ENCODE results near the gene WASF2. TPM values are rescaled to one million over a fixed set of nuclear protein-coding genes. Genes with fewer than 3 reads are reported as not detected.

Gene WASF2
- total RNA-seq, 2 experiments from 2014 or later, result 119 to 121 TPM

GRCh38 chr1:27513958-27514357 lies 24.0 kb upstream of the WASF2 start:
- ATAC-seq (ENCODE audit: poor library complexity) (no peak), DNase-seq (no peak)
- Histone ChIP-seq H3K36me3 (ENCODE audit: insufficient read depth, low read length) (no peaks in the 10 kb centered on the region), H3K9me3 (ENCODE audit: control insufficient read depth in 1 of 2, insufficient read depth in 1 of 2, low read length in 2 of 2) (no peaks in the 10 kb centered on the region), H3K4me1 (ENCODE audit: insufficient read depth, low read length) (peaks cover 8% of the 10 kb centered on the region), H3K27me3 (ENCODE audit: control insufficient read depth in 1 of 2, insufficient read depth in 2 of 2, low read length in 2 of 2) (no peaks in the 10 kb centered on the region), H3K27ac (ENCODE audit: low read depth in 1 of 2, low read length in 2 of 2) (no peak overlapping the region), H3K4me3 (ENCODE audit: low read length) (no peak overlapping the region)
- Mint-ChIP-seq H3K27me3 (no peaks in the 10 kb centered on the region), H3K9me3 (no peaks in the 10 kb centered on the region), H3K4me1 (ENCODE audit: low read depth) (peaks cover 17% of the 10 kb centered on the region), H3K27ac (no peak overlapping the region), H3K36me3 (ENCODE audit: low read depth) (no peaks in the 10 kb centered on the region), H3K4me3 (no peak overlapping the region)
- CTCF ChIA-PET, result interaction anchor here (1.4 kb wide), 1 partner anchor 42 kb away, joined by 6 read pairs; no protein-coding TSS in a partner anchor
- POLR2A ChIA-PET, result no interaction called here
- TF ChIP-seq CTCF (IDR thresholded peaks at IDR 0.05), result no peak
- intact Hi-C loops (cut with DNase I, micrococcal nuclease), result no loop called here

- TF ChIP-seq CTCF (IDR thresholded peaks at IDR 0.05), result no peak
- H3K4me3 Mint-ChIP-seq, result no peak overlapping the region
- DNase-seq, result peak in 2 of 14 experiments; percentile 21 to 27
- Histone ChIP-seq H3K27me3 (ENCODE audit: control insufficient read depth in 1 of 2, insufficient read depth in 2 of 2, low read length in 2 of 2) (no peaks in the 10 kb centered on the region), H3K27ac (ENCODE audit: low read depth in 1 of 2, low read length in 2 of 2) (no peak overlapping the region), H3K4me3 (ENCODE audit: low read length) (no peak overlapping the region), H3K4me1 (ENCODE audit: insufficient read depth, low read length) (peaks cover 8% of the 10 kb centered on the region), H3K36me3 (ENCODE audit: insufficient read depth, low read length) (no peaks in the 10 kb centered on the region), H3K9me3 (ENCODE audit: control insufficient read depth in 1 of 2, insufficient read depth in 1 of 2, low read length in 2 of 2) (no peaks in the 10 kb centered on the region)
- H3K36me3 Mint-ChIP-seq (ENCODE audit: low read depth), result no peaks in the 10 kb centered on the region
- CTCF ChIA-PET, result interaction anchor here (1.4 kb wide), 1 partner anchor 43 kb away, joined by 6 read pairs; no protein-coding TSS in a partner anchor
- POLR2A ChIA-PET, result interaction anchor here (1.2 kb wide), 1 partner anchor 8 kb away, joined by 3 read pairs; no protein-coding TSS in a partner anchor
- no peak for ATAC-seq (ENCODE audit: poor library complexity)
- peaks cover 14% of the 10 kb centered on the region for H3K4me1 Mint-ChIP-seq (ENCODE audit: low read depth)
- H3K27ac Mint-ChIP-seq, result no peak overlapping the region
- H3K27me3 Mint-ChIP-seq, result no peaks in the 10 kb centered on the region
- intact Hi-C loops (cut with DNase I, micrococcal nuclease), result no loop called here
- H3K9me3 Mint-ChIP-seq, result no peaks in the 10 kb centered on the region
Measured at GRCh38 chr1:27513528-27513927, 23.6 kb upstream of the WASF2 start.

DNA sequence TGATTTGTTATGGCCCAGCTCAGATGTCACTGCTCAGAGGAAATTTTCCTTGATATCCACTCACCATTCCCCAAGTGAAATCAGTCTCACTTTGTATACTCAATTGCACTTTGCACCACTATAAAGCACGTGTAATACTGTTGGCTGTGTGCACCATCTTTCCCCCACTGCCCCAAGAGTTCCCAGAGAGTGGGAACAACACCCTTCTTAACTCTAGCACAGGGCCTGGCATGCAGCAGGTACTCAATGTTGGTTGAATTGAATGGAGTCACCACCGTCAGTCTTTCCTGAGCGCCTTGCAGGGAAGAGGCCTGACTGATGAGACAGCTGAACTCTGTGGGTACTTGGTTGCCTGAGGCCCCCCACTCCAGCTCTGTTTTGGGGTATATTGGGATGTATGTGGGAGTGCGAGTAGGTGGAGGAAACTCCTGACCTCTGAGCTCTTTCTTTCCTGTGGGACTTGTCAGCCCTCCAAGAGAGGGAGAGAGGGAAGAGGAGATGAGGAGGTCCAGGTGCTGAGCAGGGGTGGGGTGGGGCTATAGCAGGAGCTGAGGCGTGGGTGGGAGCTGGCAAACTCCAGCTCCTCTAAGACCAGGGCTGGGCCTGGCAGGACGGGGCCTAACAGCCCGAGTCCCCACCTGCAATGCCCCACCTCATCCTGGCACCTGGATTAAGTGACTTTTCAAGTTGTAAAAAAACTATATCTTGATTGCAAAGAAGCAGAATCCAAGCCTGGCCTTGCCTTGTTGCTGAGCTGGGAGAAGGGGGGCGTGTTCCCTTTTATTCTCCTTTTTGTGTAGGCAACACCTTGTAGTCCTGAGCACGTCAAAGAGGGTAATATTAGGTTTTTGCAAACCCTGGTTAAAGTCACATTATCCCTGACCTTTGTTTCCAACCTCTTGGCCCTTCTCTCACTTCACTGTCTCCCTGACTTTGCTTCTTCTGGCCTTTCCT lies 19.4 kb upstream of the WASF2 start:
- Histone ChIP-seq H3K27me3 (ENCODE audit: control insufficient read depth in 1 of 2, insufficient read depth in 2 of 2, low read length in 2 of 2) (no peaks in the 10 kb centered on the region), H3K36me3 (ENCODE audit: insufficient read depth, low read length) (no peaks in the 10 kb centered on the region), H3K27ac (ENCODE audit: low read depth in 1 of 2, low read length in 2 of 2) (no peak overlapping the region), H3K9me3 (ENCODE audit: control insufficient read depth in 1 of 2, insufficient read depth in 1 of 2, low read length in 2 of 2) (no peaks in the 10 kb centered on the region), H3K4me3 (ENCODE audit: low read length) (no peak overlapping the region), H3K4me1 (ENCODE audit: insufficient read depth, low read length) (peaks cover 3% of the 10 kb centered on the region)
- ATAC-seq (ENCODE audit: poor library complexity) (no peak), DNase-seq (no peak)
- no peaks in the 10 kb centered on the region for H3K27me3 Mint-ChIP-seq
- intact Hi-C loops (cut with DNase I, micrococcal nuclease), result no loop called here
- CTCF ChIA-PET, result no interaction called here
- no peak for TF ChIP-seq CTCF (IDR thresholded peaks at IDR 0.05)
- H3K4me3 Mint-ChIP-seq, result no peak overlapping the region
- no peak overlapping the region for H3K27ac Mint-ChIP-seq
- H3K4me1 Mint-ChIP-seq (ENCODE audit: low read depth), result no peaks in the 10 kb centered on the region
- no peaks in the 10 kb centered on the region for H3K9me3 Mint-ChIP-seq
- no peaks in the 10 kb centered on the region for H3K36me3 Mint-ChIP-seq (ENCODE audit: low read depth)
- POLR2A ChIA-PET, result no interaction called here

Data from CD4-positive, alpha-beta T cell (primary cell).